Kidney (tissue), 14 donors: Measurements from ENCODE around the gene DNAI7. TPM values are rescaled to one million over a fixed set of nuclear protein-coding genes. Genes with fewer than 3 reads are reported as not detected.

Experiments
- DNase-seq, 5 donors: peaks; one replicate each; pipeline ENCODE4 v3.0.0-alpha.2; 2013 to 2020
- FAIRE-seq: peaks from 2 replicates; lab custom pipeline; 2012; peaks lifted over from hg19 to GRCh38; lab: Jason Lieb, UNC
- H3K27ac ChIP-seq, 2 donors: one replicate each; pipeline ENCODE4 v1.7.0; 2013; ENCODE audit warnings: low read depth in 2 of 2, low read length in 2 of 2, inconsistent platforms in 1 of 2
- H3K27me3 ChIP-seq: one replicate; pipeline ENCODE4 v1.7.1; 2013; ENCODE audit warnings: low read length, inconsistent platforms; ENCODE audit not compliant: control insufficient read depth, insufficient read depth
- H3K36me3 ChIP-seq, 3 donors: one replicate each; pipeline versions ENCODE4 v1.7.0 to v1.7.1; 2013; ENCODE audit warnings: low read length in 3 of 3, control low read depth in 1 of 3, inconsistent platforms in 1 of 3; ENCODE audit not compliant: insufficient read depth in 3 of 3, control insufficient read depth in 2 of 3
- H3K4me1 ChIP-seq, 3 donors: one replicate each; pipeline versions ENCODE4 v1.7.0 to v1.7.1; 2013; ENCODE audit warnings: low read length in 3 of 3, inconsistent platforms in 1 of 3, low read depth in 1 of 3; ENCODE audit not compliant: control insufficient read depth in 2 of 3, insufficient read depth in 2 of 3
- H3K4me3 ChIP-seq, 3 donors: one replicate each; pipeline versions ENCODE4 v1.7.0 to v1.8.1; 2013; ENCODE audit warnings: low read length in 3 of 3, control low read depth in 1 of 3, inconsistent platforms in 1 of 3
- H3K9ac ChIP-seq, 3 donors: one replicate each; pipeline versions ENCODE4 v1.7.0 to v1.7.1; 2013; ENCODE audit warnings: low read length in 3 of 3, control low read depth in 1 of 3, inconsistent platforms in 1 of 3
- H3K9me3 ChIP-seq, 3 donors: one replicate each; pipeline versions ENCODE4 v1.7.0 to v1.7.1; 2013; ENCODE audit warnings: low read length in 3 of 3, control low read depth in 1 of 3, inconsistent platforms in 1 of 3; ENCODE audit not compliant: control insufficient read depth in 2 of 3, insufficient read depth in 1 of 3
- intact Hi-C: fragments of 100-400 bp; cut with DNase I; formaldehyde crosslinking; loops from one replicate; pipeline ENCODE4 v1.11.1; 2022
- polyA plus RNA-seq: library from polyadenylated mRNA; stranded (reverse); fragments of 350-450 nt; fragmentation: Illumina TruSeq; extraction: RNeasy Lipid Tissue Mini Kit (QIAGEN cat#74804); gene quantifications from one replicate; pipeline ENCODE4 v1.2.3, GENCODE V29; 2014; ENCODE audit warnings: low read depth, low replicate concordance; ENCODE audit not compliant: insufficient read depth
- total RNA-seq: library from RNA; stranded (reverse); fragmentation: NEBNext Ultra II Directional; extraction: Animal tissue kit (Norgen Biotek cat#: 25700); gene quantifications from one replicate; pipeline ENCODE4 v1.2.1, GENCODE V29; 2021
- TF ChIP-seq, protein P1 (sequence below): IDR thresholded peaks from 3 replicates; pipeline ENCODE4 v1.5.1; 2012; ENCODE audit warnings: mild to moderate bottlenecking, moderate library complexity, borderline replicate concordance; ENCODE audit not compliant: insufficient read depth; ENCODE audit errors: extremely low read depth
- donor health status: control.
- donor health status: control.
- donor health status: control.
- donor health status: control.
- donor health status: control.
- donor health status: DM: yes; HTN: yes; CAD: no.
- donor health status: Normal renal cell carcinoma (clear cell type).

The DNAI7 gene
- total and polyA plus RNA-seq, 2 donors from 2014 or later, result 3.0 to 5.3 TPM

DNA sequence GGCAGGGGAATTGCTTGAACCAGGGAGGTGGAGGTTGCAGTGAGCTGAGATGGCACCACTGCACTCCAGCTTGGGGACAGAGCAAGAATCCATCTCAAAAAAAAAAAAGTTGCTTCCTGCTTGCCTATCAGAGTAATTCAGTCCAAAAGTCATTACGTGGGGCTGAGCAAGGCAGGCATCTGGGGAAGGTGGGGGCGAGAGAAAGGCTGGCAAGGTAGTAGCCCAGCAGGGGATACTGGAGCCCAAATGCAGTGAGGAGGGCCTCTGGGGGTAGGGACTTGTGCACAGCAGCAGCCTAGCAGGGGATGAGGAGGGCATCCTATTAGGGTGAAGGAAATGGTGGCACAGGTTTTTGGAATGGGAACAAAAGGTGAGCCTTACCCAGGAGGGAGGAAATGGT lies 7.2 kb upstream of the DNAI7 start:
- DNase-seq (no peak), FAIRE-seq (no peak)
- TF ChIP-seq, protein P1, sequence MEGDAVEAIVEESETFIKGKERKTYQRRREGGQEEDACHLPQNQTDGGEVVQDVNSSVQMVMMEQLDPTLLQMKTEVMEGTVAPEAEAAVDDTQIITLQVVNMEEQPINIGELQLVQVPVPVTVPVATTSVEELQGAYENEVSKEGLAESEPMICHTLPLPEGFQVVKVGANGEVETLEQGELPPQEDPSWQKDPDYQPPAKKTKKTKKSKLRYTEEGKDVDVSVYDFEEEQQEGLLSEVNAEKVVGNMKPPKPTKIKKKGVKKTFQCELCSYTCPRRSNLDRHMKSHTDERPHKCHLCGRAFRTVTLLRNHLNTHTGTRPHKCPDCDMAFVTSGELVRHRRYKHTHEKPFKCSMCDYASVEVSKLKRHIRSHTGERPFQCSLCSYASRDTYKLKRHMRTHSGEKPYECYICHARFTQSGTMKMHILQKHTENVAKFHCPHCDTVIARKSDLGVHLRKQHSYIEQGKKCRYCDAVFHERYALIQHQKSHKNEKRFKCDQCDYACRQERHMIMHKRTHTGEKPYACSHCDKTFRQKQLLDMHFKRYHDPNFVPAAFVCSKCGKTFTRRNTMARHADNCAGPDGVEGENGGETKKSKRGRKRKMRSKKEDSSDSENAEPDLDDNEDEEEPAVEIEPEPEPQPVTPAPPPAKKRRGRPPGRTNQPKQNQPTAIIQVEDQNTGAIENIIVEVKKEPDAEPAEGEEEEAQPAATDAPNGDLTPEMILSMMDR, result no peak
- intact Hi-C loops, result no loop called here
- Histone ChIP-seq H3K4me3 (no peak overlapping the region), H3K27ac (no peak overlapping the region), H3K9ac (no peak overlapping the region), H3K4me1 (peaks cover 0 to 4% (median 2%) of the 10 kb centered on the region in 3 donors), H3K9me3 (no peaks in the 10 kb centered on the region), H3K36me3 (peaks cover 0 to 3% (median 0%) of the 10 kb centered on the region in 3 donors), H3K27me3 (no peaks in the 10 kb centered on the region)

DNA sequence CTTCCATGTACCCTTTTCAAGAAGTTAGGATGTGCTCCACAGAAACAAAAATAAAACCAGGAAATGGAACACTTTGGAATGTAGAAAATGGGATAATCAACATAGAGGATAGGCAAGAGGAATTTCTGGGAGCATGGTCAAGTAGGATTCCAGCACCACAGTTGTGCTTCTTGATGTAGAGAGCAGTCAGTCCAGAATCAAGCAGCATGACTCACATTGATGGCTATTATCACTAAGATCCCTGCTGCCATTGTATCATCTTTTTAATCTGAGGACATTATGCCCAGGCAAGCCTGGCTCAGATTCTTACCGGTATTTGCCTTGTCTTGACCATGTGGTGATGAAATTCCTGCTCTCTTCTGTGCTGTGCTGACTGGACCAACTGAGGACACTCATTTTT lies 5.7 kb upstream of the DNAI7 start:
- TF ChIP-seq, protein P1, result no peak
- no peak overlapping the region for H3K4me3 ChIP-seq
- no peak for DNase-seq
- intact Hi-C loops, result no loop called here
- H3K27ac ChIP-seq, result no peak overlapping the region
- no peaks in the 10 kb centered on the region for H3K9me3 ChIP-seq
- H3K9ac ChIP-seq, result no peak overlapping the region
- H3K36me3 ChIP-seq, result peaks cover 0 to under 1% (median 0%) of the 10 kb centered on the region in 3 donors
- peaks cover 0 to 12% (median 6%) of the 10 kb centered on the region in 3 donors for H3K4me1 ChIP-seq
- H3K27me3 ChIP-seq, result no peaks in the 10 kb centered on the region
- FAIRE-seq, result no peak

DNA sequence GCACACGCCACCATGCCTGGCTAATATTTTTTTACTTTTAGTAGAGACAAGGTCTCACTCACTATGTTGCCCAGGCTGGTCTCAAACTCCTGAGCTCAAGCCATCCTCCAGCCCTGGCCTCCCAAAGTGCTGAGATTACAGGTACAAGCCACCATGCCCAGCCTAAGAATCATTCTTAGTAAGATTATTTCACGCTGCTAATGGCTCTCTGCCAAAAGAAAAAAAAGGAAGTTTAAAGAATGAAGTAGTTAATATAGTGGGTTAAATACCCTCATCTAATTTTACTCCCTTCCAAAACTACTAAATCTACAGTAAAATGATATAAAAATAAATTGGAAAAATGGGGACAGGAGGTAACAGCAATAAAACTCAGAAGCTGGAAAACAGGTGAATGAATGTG lies 2.6 kb upstream of the DNAI7 start:
- FAIRE-seq, result no peak
- H3K9ac ChIP-seq, result no peak overlapping the region

More for the DNA sequence above, 2.6 kb upstream of the DNAI7 start:
- Histone ChIP-seq H3K4me1 (peaks cover 0 to 12% (median 6%) of the 10 kb centered on the region in 3 donors), H3K4me3 (no peak overlapping the region), H3K27ac (no peak overlapping the region), H3K27me3 (no peaks in the 10 kb centered on the region), H3K36me3 (no peaks in the 10 kb centered on the region), H3K9me3 (no peaks in the 10 kb centered on the region)
- intact Hi-C loops, result no loop called here
- TF ChIP-seq, protein P1, result no peak
- no peak for DNase-seq
